CD8-positive, alpha-beta memory T cell (primary cell): ENCODE measurements around the gene MYO1A. TPM values are rescaled to one million over a fixed set of nuclear protein-coding genes. Genes with fewer than 3 reads are reported as not detected.

Experiments
- CTCF ChIA-PET: fragments of 350-600 bp; sonication (Branson Sonifier 250); formaldehyde crosslinking; loops from one replicate; lab custom pipeline; 2021; ENCODE audit warnings: antibody characterized with exemption; lab: Charles Lee
- POLR2A ChIA-PET: fragments of 350-600 bp; sonication (Branson Sonifier 250); formaldehyde crosslinking; loops from one replicate; lab custom pipeline; 2021; ENCODE audit warnings: antibody characterized with exemption; lab: Charles Lee
- DNase-seq, 5 donors: peaks; one replicate each; pipeline versions ENCODE4 v3.0.0 to v3.0.0-alpha.2; 2020 to 2022; ENCODE audit warnings: mixed read lengths in 1 of 5
- H3K27ac ChIP-seq: one replicate; pipeline ENCODE4 v1.7.0; 2013; ENCODE audit warnings: low read depth, mild to moderate bottlenecking, low read length, moderate library complexity
- H3K27me3 ChIP-seq: 2 replicates; pipeline ENCODE4 v1.7.0; 2013; ENCODE audit warnings: low read length, mild to moderate bottlenecking; ENCODE audit not compliant: insufficient read depth, poor library complexity, severe bottlenecking
- H3K36me3 ChIP-seq: 2 replicates; pipeline ENCODE4 v1.7.0; 2013; ENCODE audit warnings: mild to moderate bottlenecking, low read length, moderate library complexity; ENCODE audit not compliant: insufficient read depth
- H3K4me1 ChIP-seq: 2 replicates; pipeline ENCODE4 v1.7.0; 2013; ENCODE audit warnings: mild to moderate bottlenecking, low read length, moderate library complexity; ENCODE audit not compliant: insufficient read depth
- H3K4me3 ChIP-seq: 2 replicates; pipeline ENCODE4 v1.7.0; 2013; ENCODE audit warnings: mild to moderate bottlenecking, low read length
- H3K9me3 ChIP-seq: 2 replicates; pipeline ENCODE4 v1.7.0; 2013; ENCODE audit warnings: mild to moderate bottlenecking, low read length
- H3K27ac Mint-ChIP-seq, 8 donors: one replicate each; pipeline ENCODE4 v1.8.0; 2020 to 2021; ENCODE audit warnings: mixed read lengths in 8 of 8, mild to moderate bottlenecking in 6 of 8, inconsistent platforms in 3 of 8, moderate library complexity in 3 of 8
- H3K27me3 Mint-ChIP-seq, 2 donors: one replicate each; pipeline ENCODE4 v1.8.0; 2020 to 2021; ENCODE audit warnings: mixed read lengths in 2 of 2, mild to moderate bottlenecking in 1 of 2, moderate library complexity in 1 of 2
- H3K36me3 Mint-ChIP-seq, 3 donors: one replicate each; pipeline ENCODE4 v1.8.0; 2020 to 2021; ENCODE audit warnings: mixed read lengths in 3 of 3, inconsistent platforms in 1 of 3, mild to moderate bottlenecking in 1 of 3
- H3K4me1 Mint-ChIP-seq, 3 donors: one replicate each; pipeline ENCODE4 v1.8.0; 2020 to 2021; ENCODE audit warnings: mixed read lengths in 3 of 3, inconsistent platforms in 1 of 3, mild to moderate bottlenecking in 1 of 3
- H3K4me3 Mint-ChIP-seq, 7 donors: one replicate each; pipeline ENCODE4 v1.8.0; 2020 to 2021; ENCODE audit warnings: mixed read lengths in 7 of 7, mild to moderate bottlenecking in 6 of 7, moderate library complexity in 4 of 7, inconsistent platforms in 2 of 7
- H3K9me3 Mint-ChIP-seq, 5 donors: one replicate each; pipeline ENCODE4 v1.8.0; 2020 to 2022; ENCODE audit warnings: mixed read lengths in 5 of 5, mild to moderate bottlenecking in 3 of 5, moderate library complexity in 2 of 5, inconsistent platforms in 1 of 5
- polyA plus RNA-seq: library from polyadenylated mRNA; unstranded; fragments of 300-500 nt; fragmentation: Illumina TruSeq; gene quantifications from one replicate; pipeline ENCODE4 v1.2.3, GENCODE V29; 2021
- total RNA-seq, 2 experiments: library from RNA; stranded (reverse); gene quantifications; one replicate each; pipeline ENCODE4 v1.2.3, GENCODE V29; 2021

MYO1A gene
- total and polyA plus RNA-seq, 3 experiments from 2014 or later, result 0.40 to 0.70 (median 0.51) TPM

DNA sequence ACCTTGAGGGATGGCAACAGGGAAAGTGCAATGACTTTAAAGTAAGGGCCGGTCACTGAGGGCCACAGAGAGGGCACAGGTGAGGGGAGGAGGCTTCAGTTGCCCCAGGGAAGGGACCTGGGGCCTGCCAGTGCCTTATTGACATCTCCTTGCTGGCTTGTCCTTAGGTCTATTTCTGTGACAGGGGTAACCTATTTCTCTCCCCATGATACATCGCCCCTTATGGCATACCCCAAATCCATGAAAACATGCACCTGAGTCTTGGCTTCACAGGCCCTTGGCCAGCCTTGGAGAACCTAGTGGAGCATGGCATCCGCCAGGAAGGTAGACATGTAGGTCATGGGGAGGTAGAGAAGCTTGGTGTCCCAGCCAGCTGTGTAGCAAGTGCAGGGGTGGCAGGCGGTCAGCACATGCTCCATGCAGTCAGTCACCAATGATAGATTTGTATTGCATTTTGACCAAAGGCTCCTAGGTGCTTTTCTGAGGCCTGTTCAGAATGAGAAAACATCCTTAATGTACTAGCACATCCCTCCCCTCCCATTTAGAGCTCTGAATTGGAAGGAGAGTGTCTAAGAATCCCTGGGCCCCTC lies 68.9 kb downstream of the MYO1A start:
- H3K36me3 Mint-ChIP-seq, result peaks cover 0 to 3% (median 0%) of the 10 kb centered on the region in 3 donors
- Histone ChIP-seq H3K27me3 (no peaks in the 10 kb centered on the region), H3K4me3 (no peak overlapping the region), H3K4me1 (no peaks in the 10 kb centered on the region), H3K36me3 (no peaks in the 10 kb centered on the region), H3K27ac (no peak overlapping the region), H3K9me3 (no peaks in the 10 kb centered on the region)
- H3K9me3 Mint-ChIP-seq, result peaks cover 0 to 3% (median 0%) of the 10 kb centered on the region in 5 donors
- no peak overlapping the region for H3K27ac Mint-ChIP-seq
- DNase-seq, result no peak
- H3K27me3 Mint-ChIP-seq, result peaks cover 0 to under 1% of the 10 kb centered on the region in 2 donors
- no peak overlapping the region for H3K4me3 Mint-ChIP-seq
- ChIA-PET CTCF (no interaction called here), POLR2A (no interaction called here)
- H3K4me1 Mint-ChIP-seq, result no peaks in the 10 kb centered on the region

DNA sequence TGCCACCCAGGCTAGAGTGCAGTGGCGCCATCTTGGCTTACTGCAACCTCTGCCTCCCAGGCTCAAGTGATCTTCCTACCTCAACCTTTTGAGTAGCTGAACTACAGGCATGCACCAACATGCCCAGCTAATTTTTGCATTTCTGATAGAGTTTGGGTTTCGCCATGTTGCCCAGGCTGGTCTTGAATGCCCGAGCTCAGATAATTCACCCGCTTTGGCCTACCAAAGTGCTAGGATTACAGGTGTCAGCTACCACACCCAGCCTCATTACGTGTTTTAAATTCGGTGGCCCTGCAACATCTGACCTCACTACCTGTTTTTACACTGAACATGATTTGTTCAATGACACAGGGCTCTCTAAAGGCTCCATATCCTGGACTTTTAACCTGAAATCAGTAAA lies 69.7 kb downstream of the MYO1A start:
- H3K27me3 ChIP-seq, result no peaks in the 10 kb centered on the region
- H3K4me1 Mint-ChIP-seq, result no peaks in the 10 kb centered on the region
- peaks cover 0 to 3% (median 0%) of the 10 kb centered on the region in 5 donors for H3K9me3 Mint-ChIP-seq
- no peaks in the 10 kb centered on the region for H3K36me3 ChIP-seq
- no peak for DNase-seq
- H3K27me3 Mint-ChIP-seq, result no peaks in the 10 kb centered on the region
- no peaks in the 10 kb centered on the region for H3K4me1 ChIP-seq
- H3K27ac Mint-ChIP-seq, result no peak overlapping the region
- no peak overlapping the region for H3K27ac ChIP-seq
- H3K36me3 Mint-ChIP-seq, result peaks cover 0 to 3% (median 0%) of the 10 kb centered on the region in 3 donors
- H3K4me3 ChIP-seq, result no peak overlapping the region
- ChIA-PET CTCF (no interaction called here), POLR2A (no interaction called here)
- no peak overlapping the region for H3K4me3 Mint-ChIP-seq
- H3K9me3 ChIP-seq, result no peaks in the 10 kb centered on the region

DNA sequence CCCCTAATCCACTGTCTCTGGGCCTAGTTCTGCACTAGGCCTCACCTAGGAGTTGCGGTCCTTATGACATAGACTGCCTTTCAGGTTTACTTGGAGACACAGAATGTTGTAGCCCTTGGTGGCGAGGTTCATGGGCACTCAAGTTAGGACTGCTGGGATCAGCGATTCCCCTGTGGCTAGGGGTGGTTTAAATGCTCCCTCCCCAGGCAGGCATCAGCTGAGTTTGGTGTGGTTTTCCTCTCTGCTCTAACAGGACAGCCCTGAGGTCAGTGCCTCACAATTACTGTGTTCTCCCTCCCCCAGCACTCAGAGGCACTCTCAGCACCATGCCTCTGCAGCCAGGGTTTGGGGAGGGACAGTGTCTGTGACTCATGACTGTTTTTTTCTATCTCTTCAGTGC lies 70.3 kb downstream of the MYO1A start:
- Mint-ChIP-seq H3K4me1 (no peaks in the 10 kb centered on the region), H3K27ac (no peak overlapping the region), H3K36me3 (peaks cover 0 to 3% (median 0%) of the 10 kb centered on the region in 3 donors), H3K27me3 (no peaks in the 10 kb centered on the region), H3K9me3 (peaks cover 0 to 3% (median 0%) of the 10 kb centered on the region in 5 donors), H3K4me3 (no peak overlapping the region)
- H3K4me1 ChIP-seq, result no peaks in the 10 kb centered on the region
- no peaks in the 10 kb centered on the region for H3K36me3 ChIP-seq
- POLR2A ChIA-PET, result no interaction called here
- H3K27ac ChIP-seq, result no peak overlapping the region
- CTCF ChIA-PET, result no interaction called here
- no peak overlapping the region for H3K4me3 ChIP-seq
- no peak for DNase-seq
- no peaks in the 10 kb centered on the region for H3K9me3 ChIP-seq
- H3K27me3 ChIP-seq, result no peaks in the 10 kb centered on the region

Other genes starting within 250 kb of the MYO1A start
- gene SDR9C7, start 115.7 kb downstream of the MYO1A start, total RNA-seq, result not detected
- gene SDR9C7, start 115.7 kb downstream of the MYO1A start, polyA plus RNA-seq, result not detected
- under 1 TPM; 0.13 to 0.31 TPM for gene RDH16, start 92.5 kb downstream of the MYO1A start, total RNA-seq
- 0.20 TPM for gene RDH16, start 92.5 kb downstream of the MYO1A start, polyA plus RNA-seq
- 1 to 10 TPM; 9.1 to 9.3 TPM for gene ZBTB39, start 43.6 kb downstream of the MYO1A start, total RNA-seq
- gene ZBTB39, start 43.6 kb downstream of the MYO1A start, polyA plus RNA-seq, result 2.0 TPM
- not detected for gene TAC3, start 33.6 kb downstream of the MYO1A start, total RNA-seq
- gene TAC3, start 33.6 kb downstream of the MYO1A start, polyA plus RNA-seq, result not detected
- 10 to 100 TPM; 50.5 to 50.9 TPM for gene NEMP1, start 28.7 kb upstream of the MYO1A start, total RNA-seq
- gene NEMP1, start 28.7 kb upstream of the MYO1A start, polyA plus RNA-seq, result 3.8 TPM
- 10 to 100 TPM; 37.7 to 40.1 TPM for gene NAB2, start 39.0 kb upstream of the MYO1A start, total RNA-seq
- gene NAB2, start 39.0 kb upstream of the MYO1A start, polyA plus RNA-seq, result 1.6 TPM
- gene STAT6, start 61.2 kb upstream of the MYO1A start, total RNA-seq, result 100 to 1,000 TPM; 262 to 265 TPM
- 82.8 TPM for gene STAT6, start 61.2 kb upstream of the MYO1A start, polyA plus RNA-seq
- 1 to 10 TPM; 2.3 to 2.5 TPM for gene LRP1, start 78.4 kb upstream of the MYO1A start, total RNA-seq
- 0.29 TPM for gene LRP1, start 78.4 kb upstream of the MYO1A start, polyA plus RNA-seq
- not detected for gene LRP1-AS, start 97.5 kb upstream of the MYO1A start, total RNA-seq
- not detected for gene LRP1-AS, start 97.5 kb upstream of the MYO1A start, polyA plus RNA-seq
- gene NXPH4, start 166.7 kb upstream of the MYO1A start, total RNA-seq, result under 1 TPM; 0.22 to 0.47 TPM
- gene NXPH4, start 166.7 kb upstream of the MYO1A start, polyA plus RNA-seq, result not detected
- 100 to 1,000 TPM; 349 to 352 TPM for gene SHMT2, start 179.6 kb upstream of the MYO1A start, total RNA-seq
- gene SHMT2, start 179.6 kb upstream of the MYO1A start, polyA plus RNA-seq, result 34.7 TPM
- gene STAC3, start 201.1 kb upstream of the MYO1A start, total RNA-seq, result 1 to 10 TPM in 1 of 2 experiments, under 1 TPM in 1; 0.96 to 1.4 TPM
- gene STAC3, start 201.1 kb upstream of the MYO1A start, polyA plus RNA-seq, result not detected